ENCODE measurements around the gene GRID2. TPM values are rescaled to one million over a fixed set of nuclear protein-coding genes. Genes with fewer than 3 reads are reported as not detected.

GRID2 gene
- polyA plus RNA-seq, 1 of the 3 experiments (the other 2 are of a cell fraction): not detected

- no peak for DNase-seq
- Histone ChIP-seq H3K9ac (no peak overlapping the region), H3K27me3 (ENCODE audit: insufficient read depth) (no peaks in the 10 kb centered on the region), H3K9me2 (no peaks in the 10 kb centered on the region), H3K27ac (ENCODE audit: low read depth in 2 of 2, low read length in 1 of 2) (no peak overlapping the region), H4K20me1 (ENCODE audit: insufficient read depth) (no peaks in the 10 kb centered on the region), H3F3A (replicated peaks; ENCODE audit: insufficient read depth) (no peaks in the 10 kb centered on the region), H3K4me1 (ENCODE audit: control insufficient read depth in 1 of 2, insufficient read depth in 2 of 2, low read depth in 1 of 2, low read length in 1 of 2) (no peaks in the 10 kb centered on the region; a peak in 1 of 4 replicates), H2AFZ (ENCODE audit: low read depth) (no peak overlapping the region), H3K36me3 (replicated peaks in 1 of 2; ENCODE audit: control insufficient read depth in 1 of 2, insufficient read depth in 2 of 2, low read length in 1 of 2) (no peaks in the 10 kb centered on the region), H3K4me3 (ENCODE audit: low read depth in 2 of 2, low read length in 1 of 2) (no peak overlapping the region), H3K79me2 (ENCODE audit: insufficient read depth) (no peaks in the 10 kb centered on the region), H3K9me3 (no peaks in the 10 kb centered on the region), H3K4me2 (no peak overlapping the region)
- 69% methylated on average over 2 of the region's 2 CpGs for WGBS (ENCODE audit: low lambda C conversion rate)
- CTCF ChIA-PET: no interaction called here
- POLR2A ChIA-PET: no interaction called here
- TF ChIP-seq FOXJ3 (CRISPR knock-in tag; IDR thresholded peaks at IDR 0.05): no peak
- TF ChIP-seq TCF12 (IDR thresholded peaks at IDR 0.05): no peak
- TF ChIP-seq SIN3A (IDR thresholded peaks at IDR 0.05; ENCODE audit: borderline replicate concordance, low read depth, low read length): no peak
- no peak for TF ChIP-seq IRF3 (IDR thresholded peaks at IDR 0.05; ENCODE audit: low read depth, low read length)
- no peak for TF ChIP-seq RFX5 (IDR thresholded peaks at IDR 0.05; ENCODE audit: low read length)
- no peak for TF ChIP-seq NFIC (IDR thresholded peaks at IDR 0.05; ENCODE audit: borderline replicate concordance)
- no peak for TF ChIP-seq ELF1 (IDR thresholded peaks at IDR 0.05)
- no peak for TF ChIP-seq PBX3 (IDR thresholded peaks at IDR 0.05)
- TF ChIP-seq EZH2phosphoT487 (IDR thresholded peaks at IDR 0.05; ENCODE audit: borderline replicate concordance, low read depth): no peak
- TF ChIP-seq SMC3 (IDR thresholded peaks at IDR 0.05; ENCODE audit: low read depth, low read length): no peak
- TF ChIP-seq GATA2 (CRISPR knock-in tag; IDR thresholded peaks at IDR 0.05): no peak
- TF ChIP-seq TAF1 (IDR thresholded peaks at IDR 0.05; ENCODE audit: borderline replicate concordance, low read depth, low read length): no peak
- TF ChIP-seq USF1 (IDR thresholded peaks at IDR 0.05; ENCODE audit: borderline replicate concordance, low read depth): no peak
- TF ChIP-seq RAD21 (IDR thresholded peaks at IDR 0.05; ENCODE audit: low read length): no peak
Observed at GRCh38 chr4:92599044-92599443, 295.3 kb downstream of the GRID2 start.

- no peaks in the 10 kb centered on the region for H3K9me3 ChIP-seq
- H3K27ac ChIP-seq (ENCODE audit: low read depth in 2 of 2, low read length in 1 of 2): no peak overlapping the region
- no peaks in the 10 kb centered on the region for H3K27me3 ChIP-seq (ENCODE audit: insufficient read depth)
- no peak overlapping the region for H2AFZ ChIP-seq (ENCODE audit: low read depth)
- no peaks in the 10 kb centered on the region for H3F3A ChIP-seq (replicated peaks; ENCODE audit: insufficient read depth)
- no peak for DNase-seq
- H3K4me3 ChIP-seq (ENCODE audit: low read depth in 2 of 2, low read length in 1 of 2): no peak overlapping the region
- CTCF ChIA-PET: no interaction called here
- no peak overlapping the region for H3K4me2 ChIP-seq
- no peaks in the 10 kb centered on the region for H4K20me1 ChIP-seq (ENCODE audit: insufficient read depth)
- H3K9me2 ChIP-seq: no peaks in the 10 kb centered on the region
- H3K36me3 ChIP-seq (replicated peaks in 1 of 2; ENCODE audit: control insufficient read depth in 1 of 2, insufficient read depth in 2 of 2, low read length in 1 of 2): no peaks in the 10 kb centered on the region
- no peak overlapping the region for H3K9ac ChIP-seq
- 68% methylated on average over 2 of the region's 6 CpGs for WGBS (ENCODE audit: low lambda C conversion rate)
- H3K4me1 ChIP-seq (ENCODE audit: control insufficient read depth in 1 of 2, insufficient read depth in 2 of 2, low read depth in 1 of 2, low read length in 1 of 2): no peaks in the 10 kb centered on the region; a peak in 1 of 4 replicates
- H3K79me2 ChIP-seq (ENCODE audit: insufficient read depth): no peaks in the 10 kb centered on the region
- POLR2A ChIA-PET: no interaction called here
- no peak for TF ChIP-seq RCOR1 (IDR thresholded peaks at IDR 0.05; ENCODE audit: low read length)
- no peak for TF ChIP-seq YY1 (IDR thresholded peaks at IDR 0.05; ENCODE audit: low read depth)
- no peak for TF ChIP-seq SIN3A (IDR thresholded peaks at IDR 0.05; ENCODE audit: borderline replicate concordance, low read depth, low read length)
- TF ChIP-seq RFX5 (IDR thresholded peaks at IDR 0.05; ENCODE audit: low read length): no peak
- TF ChIP-seq RAD21 (IDR thresholded peaks at IDR 0.05; ENCODE audit: low read length): no peak
- TF ChIP-seq TAF1 (IDR thresholded peaks at IDR 0.05; ENCODE audit: borderline replicate concordance, low read depth, low read length): no peak
- no peak for TF ChIP-seq EP300 (IDR thresholded peaks at IDR 0.05; ENCODE audit: borderline replicate concordance in 1 of 2, low read depth in 1 of 2, low read length in 1 of 2)
- no peak for TF ChIP-seq RXRA (IDR thresholded peaks at IDR 0.05; ENCODE audit: borderline replicate concordance, low read depth)
- TF ChIP-seq FOSL2 (IDR thresholded peaks at IDR 0.05; ENCODE audit: borderline replicate concordance, low read depth): no peak
Observed at GRCh38 chr4:92600638-92601037, 296.9 kb downstream of the GRID2 start.

Measured in SK-N-SH (cell line).